Subcutaneous adipose tissue (tissue), 4 donors: ENCODE measurements around the gene SYT9. TPM values are rescaled to one million over a fixed set of nuclear protein-coding genes. Genes with fewer than 3 reads are reported as not detected.

ENCODE experiments used
- CTCF ChIP-seq: fragments of 450-650 bp; IDR thresholded peaks from one replicate; pipeline ENCODE4 v1.5.1; 2016; ENCODE audit warnings: low read depth, mild to moderate bottlenecking, control low read depth, antibody characterized with exemption, moderate library complexity
- total RNA-seq, 4 donors: library from RNA; depleted of rRNA; stranded (reverse); fragments of >200 nt; gene quantifications; one replicate each; pipeline ENCODE4 v1.1.0, GENCODE V29; 2016

Gene SYT9
- total RNA-seq, 4 donors from 2014 or later = not detected

- no peak for TF ChIP-seq CTCF
Observed at GRCh38 chr11:7437696-7438095, 186.0 kb downstream of the SYT9 start.

DNA sequence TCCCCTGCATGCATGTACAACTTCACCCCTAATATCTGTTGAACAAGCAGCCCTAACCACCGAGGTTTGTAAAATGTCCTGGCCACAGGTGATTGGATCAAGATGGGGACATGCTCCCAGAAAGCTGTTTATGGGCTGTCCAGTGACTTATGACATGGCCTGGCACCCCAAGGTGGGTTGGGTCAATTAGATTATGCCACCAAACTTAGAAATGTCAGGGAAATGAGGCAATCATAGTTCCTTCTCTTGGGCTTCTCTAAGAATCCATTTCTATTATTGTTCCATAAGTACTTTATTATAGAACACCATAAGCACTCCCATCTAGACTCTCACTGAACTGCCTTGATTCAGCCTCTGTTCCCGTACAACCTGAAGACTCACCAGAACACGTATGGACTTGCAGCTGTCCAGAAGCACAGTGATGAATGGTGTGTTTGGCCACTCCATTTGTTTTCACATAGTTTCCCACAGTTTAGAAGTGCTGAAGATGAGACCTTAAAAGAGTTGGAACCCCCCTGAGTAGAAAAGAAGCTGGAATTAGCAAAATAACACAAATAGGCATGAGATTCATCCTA lies 188.1 kb downstream of the SYT9 start:
- no peak for TF ChIP-seq CTCF

GRCh38 chr11:7442588-7443215 lies 191.0 kb downstream of the SYT9 start:
- no peak for TF ChIP-seq CTCF

- TF ChIP-seq CTCF = no peak
Observed at GRCh38 chr11:7444091-7444981, 192.6 kb downstream of the SYT9 start.

GRCh38 chr11:7445564-7445963 lies 193.9 kb downstream of the SYT9 start:
- no peak for TF ChIP-seq CTCF

DNA sequence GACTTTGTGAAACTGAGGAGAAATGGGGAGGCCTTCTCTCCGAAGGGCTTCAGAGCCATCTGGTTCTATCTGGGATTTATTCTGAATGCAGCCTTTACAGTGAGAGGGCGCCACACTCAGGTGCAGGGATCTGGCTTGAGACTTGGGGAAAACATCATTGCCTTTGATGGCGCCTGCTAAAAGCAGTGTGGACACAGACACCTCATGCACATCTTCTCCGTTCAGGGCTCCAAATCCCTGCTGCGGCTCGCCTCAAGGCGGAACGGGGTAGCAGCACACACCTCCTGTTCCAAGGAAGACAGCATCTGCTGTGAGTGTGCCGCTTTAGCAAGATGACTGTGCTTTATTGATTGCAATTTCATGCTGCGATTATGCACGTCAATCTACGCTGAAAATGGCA lies 196.5 kb downstream of the SYT9 start:
- no peak for TF ChIP-seq CTCF

GRCh38 chr11:7449211-7449840 lies 197.6 kb downstream of the SYT9 start:
- TF ChIP-seq CTCF = no peak
